Midbrain (tissue), 1 donor: Measurements from ENCODE around the gene IPCEF1.
A peak's percentile ranks its signal among the peaks of the same experiment; 100 is the strongest.
"Not testable (repeated sequence)": the region's sequence is repeated elsewhere in the genome, so short reads cannot be mapped to it uniquely, and the experiment has no call there.

Experiments used
- DNase-seq: peaks from one replicate; lab custom pipeline; 2025; lab: John Stamatoyannopoulos, UW

Gene IPCEF1

GRCh38 chr6:154334147-154334546 lies 22.5 kb downstream of the IPCEF1 start:
- not testable (repeated sequence) for DNase-seq

- no peak for DNase-seq
These were observed 24.9 kb downstream of the IPCEF1 start for GRCh38 chr6:154331750-154332149.

- no peak for DNase-seq
These were observed 27.0 kb downstream of the IPCEF1 start for GRCh38 chr6:154329350-154330170.

- DNase-seq, result not testable (repeated sequence)
These were observed 29.3 kb downstream of the IPCEF1 start for GRCh38 chr6:154327313-154327712.

- DNase-seq, result no peak
These were observed 31.5 kb downstream of the IPCEF1 start for GRCh38 chr6:154325142-154325541.

- DNase-seq, result no peak
These were observed 36.4 kb downstream of the IPCEF1 start for GRCh38 chr6:154320181-154320580.

- DNase-seq, result no peak
These were observed 37.3 kb downstream of the IPCEF1 start for GRCh38 chr6:154319231-154319858.

- DNase-seq, result no peak
These were observed 37.9 kb downstream of the IPCEF1 start for GRCh38 chr6:154318721-154319120.

- no peak for DNase-seq
These were observed 40.5 kb downstream of the IPCEF1 start for GRCh38 chr6:154316131-154316530.

- DNase-seq, result no peak
These were observed 42.5 kb downstream of the IPCEF1 start for GRCh38 chr6:154314084-154314483.

GRCh38 chr6:154308986-154309385 lies 47.6 kb downstream of the IPCEF1 start:
- no peak for DNase-seq

GRCh38 chr6:154307696-154308425 lies 48.7 kb downstream of the IPCEF1 start:
- DNase-seq, result no peak

GRCh38 chr6:154307147-154307546 lies 49.5 kb downstream of the IPCEF1 start:
- DNase-seq, result not testable (repeated sequence)

- no peak for DNase-seq
These were observed 49.9 kb downstream of the IPCEF1 start for GRCh38 chr6:154306696-154307095.

- DNase-seq, result no peak
These were observed 52.4 kb downstream of the IPCEF1 start for GRCh38 chr6:154304191-154304590.

- DNase-seq, result not testable (repeated sequence)
These were observed 53.0 kb downstream of the IPCEF1 start for GRCh38 chr6:154303642-154304041.

- DNase-seq, result peak; percentile 32
These were observed 54.5 kb downstream of the IPCEF1 start for GRCh38 chr6:154301839-154302752.

GRCh38 chr6:154301086-154301625 lies 55.4 kb downstream of the IPCEF1 start:
- DNase-seq, result no peak

GRCh38 chr6:154298297-154298696 lies 58.3 kb downstream of the IPCEF1 start:
- peak; percentile 20 for DNase-seq

GRCh38 chr6:154297721-154298120 lies 58.9 kb downstream of the IPCEF1 start:
- no peak for DNase-seq

- DNase-seq, result no peak
These were observed 59.4 kb downstream of the IPCEF1 start for GRCh38 chr6:154297210-154297609.
